Activated CD4-positive, alpha-beta T cell treated with anti-CD3 and anti-CD28 coated beads for 24 hours (primary cell): ENCODE measurements around the gene PRKAG1.
"Not testable (repeated sequence)": the region's sequence is repeated elsewhere in the genome, so short reads cannot be mapped to it uniquely, and the experiment has no call there.

ENCODE experiments used
- DNase-seq, 2 donors: peaks; one replicate each; pipeline ENCODE4 v3.0.0-alpha.2; 2020; ENCODE audit warnings: low read depth in 2 of 2

Gene PRKAG1

GRCh38 chr12:49018261-49019119 is at the start of gene PRKAG1:
Gene PRKAG1, minus strand, starts transcription at chr12:49018776. Its CDS starts 36 bp downstream, at chr12:49018740.
- DNase-seq, result peak; percentile 88

- no peak for DNase-seq
Observed at GRCh38 chr12:49066120-49066519, 47.5 kb upstream of the PRKAG1 start.

DNA sequence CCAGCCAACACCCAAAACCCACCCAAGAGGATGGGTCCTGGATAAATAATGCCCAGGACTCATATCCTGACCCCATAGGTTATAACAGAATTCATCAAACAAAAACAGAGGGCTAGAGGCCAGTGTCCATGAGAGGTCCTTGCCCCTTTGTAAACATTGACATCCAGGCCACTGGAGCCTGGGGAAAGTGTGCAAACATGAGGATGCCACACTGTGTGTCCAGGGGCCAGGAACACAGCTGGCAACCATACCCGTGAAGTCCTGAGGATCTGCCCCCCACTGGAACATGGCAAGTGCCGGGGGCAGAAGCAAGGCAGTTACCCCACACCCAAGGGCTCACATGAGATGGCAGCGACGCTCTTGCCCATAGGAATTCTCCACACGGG is 46.2 kb upstream of the PRKAG1 start:
- no peak for DNase-seq

GRCh38 chr12:49061916-49062315 is 43.3 kb upstream of the PRKAG1 start:
- not testable (repeated sequence) for DNase-seq

- DNase-seq, result no peak
Observed at GRCh38 chr12:49061157-49061650, 42.6 kb upstream of the PRKAG1 start.

DNA sequence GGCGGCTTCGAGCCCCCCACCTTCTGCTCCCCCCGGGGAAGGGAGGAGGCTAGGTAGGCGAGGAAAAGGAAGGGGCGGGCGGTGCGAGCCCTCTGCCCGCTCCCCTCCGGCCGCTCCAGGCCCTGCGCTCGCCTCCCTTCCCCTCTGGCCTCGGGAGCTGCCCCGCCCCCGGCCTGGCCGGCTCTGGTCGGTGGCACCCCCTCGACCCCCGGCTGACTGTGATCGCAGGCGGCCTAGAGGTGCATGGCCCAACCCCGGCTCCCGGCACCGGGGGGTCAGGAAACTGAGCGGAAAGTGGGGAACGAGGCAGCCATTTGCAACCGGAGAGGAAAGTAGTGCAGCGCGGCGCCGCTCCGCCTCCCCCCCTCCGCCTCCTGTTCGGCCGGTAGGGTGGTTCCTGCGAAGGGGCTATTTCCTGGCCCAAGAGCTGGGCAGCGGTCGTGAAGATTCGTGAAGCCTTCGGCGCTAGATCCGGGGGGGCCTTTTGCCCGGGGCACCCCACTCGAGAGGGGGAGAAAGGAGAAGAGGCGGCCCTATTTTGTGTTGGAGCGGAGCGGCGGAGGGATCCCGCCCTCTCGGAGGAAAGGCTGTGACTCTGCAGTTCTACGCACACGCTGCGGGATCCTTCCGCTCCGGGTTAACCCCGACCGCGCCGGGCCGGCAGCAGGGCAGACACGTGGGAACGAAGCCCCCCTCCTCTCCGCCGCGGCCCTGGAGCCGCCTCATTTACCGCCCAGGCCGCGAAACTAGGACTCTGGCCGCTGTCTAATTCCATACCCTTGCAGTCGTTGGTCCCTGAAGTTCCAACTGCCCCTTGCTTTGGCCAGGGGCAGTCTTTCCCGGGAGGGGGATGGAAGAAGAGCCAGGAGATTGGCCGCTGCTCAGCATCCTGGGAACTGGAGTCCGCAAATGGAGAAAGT is 41.9 kb upstream of the PRKAG1 start, which contains the start of gene KMT2D:
TSS of gene KMT2D (minus strand) at position 558 of the 920 bp plus-strand sequence. CDS start 5,470 bp downstream, outside the sequence.
- peak; percentile 83 to 86 for DNase-seq

DNA sequence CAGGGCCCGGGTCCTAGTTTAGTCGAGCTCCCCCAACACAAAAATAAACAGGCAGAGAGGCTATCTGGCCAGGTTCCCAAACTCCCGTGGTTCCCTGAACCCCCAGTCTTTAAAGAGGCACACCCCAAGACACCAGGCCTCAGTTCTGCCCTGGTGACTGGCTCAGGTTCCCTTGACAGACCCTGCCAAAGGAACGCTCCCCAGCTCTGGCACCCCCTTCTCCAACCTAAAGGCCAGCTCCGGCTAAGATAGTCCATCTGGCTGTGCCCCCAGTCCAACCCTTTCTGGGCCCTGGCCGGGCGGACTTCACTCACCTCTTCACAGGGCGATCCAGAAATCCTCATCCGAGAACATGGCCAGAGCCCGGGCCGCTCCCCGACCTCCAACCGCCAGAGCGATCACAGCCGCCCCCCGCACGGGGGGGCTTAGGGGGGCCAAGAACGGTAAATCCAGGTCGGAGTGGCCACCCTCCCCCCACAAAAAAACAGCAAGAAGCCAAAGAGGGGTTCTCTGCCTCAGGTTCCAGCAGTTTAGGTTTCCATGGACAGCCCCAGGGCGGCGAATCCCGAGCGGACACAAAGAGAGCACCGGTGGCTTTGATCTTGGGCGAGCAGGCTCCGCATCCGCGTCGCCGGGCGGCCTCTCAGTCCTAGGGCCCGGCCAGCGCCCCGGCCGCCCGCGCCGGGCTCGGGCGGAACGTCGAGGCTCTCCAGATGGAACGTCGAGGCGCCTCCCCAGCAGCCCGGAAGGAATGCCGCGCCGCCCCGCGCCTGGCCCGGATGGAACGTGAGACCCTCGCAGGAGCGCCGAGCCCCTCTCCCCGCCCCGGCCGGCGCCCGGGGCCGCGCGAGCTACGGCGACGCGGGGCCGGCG is 41.0 kb upstream of the PRKAG1 start:
- no peak for DNase-seq

DNA sequence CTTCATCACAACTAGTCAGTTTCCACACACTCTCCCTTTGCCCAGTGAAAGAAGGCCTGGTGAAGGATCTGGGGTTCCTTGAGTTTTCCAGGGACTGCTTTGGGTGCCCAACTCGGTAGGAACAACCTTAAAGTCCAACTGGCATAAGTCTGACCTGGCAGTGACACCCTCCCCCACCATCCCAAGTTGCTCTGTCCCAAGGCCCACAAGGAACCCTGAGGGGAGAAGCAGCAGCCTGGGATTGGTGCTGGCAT is 40.4 kb upstream of the PRKAG1 start:
- no peak for DNase-seq

DNA sequence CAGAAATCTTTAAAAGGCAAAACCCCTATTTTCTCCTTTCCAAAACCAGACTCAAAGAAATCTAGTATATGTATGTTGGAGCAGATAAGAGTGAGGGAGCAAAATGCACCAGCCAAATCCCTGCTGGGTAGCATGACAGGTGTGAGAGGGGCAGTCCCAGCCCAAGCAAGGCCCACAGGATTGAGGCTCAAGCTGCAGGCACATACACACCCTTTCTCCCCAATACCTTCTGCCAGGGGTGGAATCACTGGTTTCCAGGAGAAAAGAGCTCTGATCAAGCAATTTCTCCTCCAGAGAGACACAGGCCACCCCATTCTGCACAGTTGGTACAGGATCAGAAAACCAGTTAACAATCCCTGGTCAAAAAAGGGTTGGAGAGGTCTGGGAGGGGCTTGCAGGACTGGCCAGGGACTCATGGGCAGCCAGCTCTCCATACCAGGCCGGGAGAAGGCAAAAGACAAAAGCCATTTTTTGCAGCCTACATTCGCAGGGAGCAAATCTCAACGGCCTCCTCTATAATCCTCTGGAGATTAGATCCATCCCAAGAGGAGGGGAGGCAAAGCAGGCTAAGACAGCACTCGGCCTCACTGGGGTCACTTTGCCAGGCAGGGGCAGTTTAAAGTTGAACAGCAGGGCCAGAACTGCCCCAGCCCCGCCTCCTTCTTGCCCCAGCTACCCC is 39.9 kb upstream of the PRKAG1 start:
- DNase-seq, result no peak

- DNase-seq, result no peak
Observed at GRCh38 chr12:49057888-49058287, 39.3 kb upstream of the PRKAG1 start.

DNA sequence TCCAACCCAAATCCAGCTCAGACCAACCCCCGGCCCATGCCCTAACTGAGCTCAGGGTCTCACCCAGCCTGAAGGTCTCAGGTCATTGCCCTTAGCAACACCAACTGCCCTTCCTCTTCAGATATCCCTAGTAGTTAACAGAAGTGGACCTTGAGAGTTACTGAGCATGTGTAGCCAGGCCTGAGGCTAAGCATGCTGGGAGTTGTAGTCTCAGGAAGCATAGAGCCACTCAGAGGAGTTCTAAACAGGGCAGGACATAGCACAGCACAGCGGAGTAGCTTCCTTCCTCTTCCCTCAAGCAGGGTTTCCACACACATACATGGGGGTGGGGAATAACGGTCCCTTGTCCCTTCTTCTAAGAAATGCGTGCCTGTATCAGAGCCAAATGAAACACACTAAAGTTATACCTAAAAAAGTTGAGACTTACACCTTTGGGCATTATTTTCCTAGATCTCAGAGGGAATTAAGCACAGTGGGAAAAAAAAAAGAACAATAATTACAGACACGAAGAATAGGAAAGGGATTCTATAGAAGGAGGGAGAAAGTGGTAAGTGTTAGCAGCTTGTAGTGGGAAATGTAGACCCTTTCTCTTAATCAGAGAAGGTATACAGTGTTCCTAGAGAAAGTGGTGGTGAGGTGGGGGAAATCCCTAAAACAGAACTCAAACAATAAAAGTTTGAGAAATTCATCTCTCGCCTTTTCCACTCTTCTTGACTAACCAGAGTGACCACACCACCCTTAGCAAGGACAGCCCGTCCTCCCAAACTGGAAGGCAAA is 37.6 kb upstream of the PRKAG1 start:
- DNase-seq, result peak in 1 of 2 donors; percentile 32

- no peak for DNase-seq
Observed at GRCh38 chr12:49055092-49055491, 36.5 kb upstream of the PRKAG1 start.

DNA sequence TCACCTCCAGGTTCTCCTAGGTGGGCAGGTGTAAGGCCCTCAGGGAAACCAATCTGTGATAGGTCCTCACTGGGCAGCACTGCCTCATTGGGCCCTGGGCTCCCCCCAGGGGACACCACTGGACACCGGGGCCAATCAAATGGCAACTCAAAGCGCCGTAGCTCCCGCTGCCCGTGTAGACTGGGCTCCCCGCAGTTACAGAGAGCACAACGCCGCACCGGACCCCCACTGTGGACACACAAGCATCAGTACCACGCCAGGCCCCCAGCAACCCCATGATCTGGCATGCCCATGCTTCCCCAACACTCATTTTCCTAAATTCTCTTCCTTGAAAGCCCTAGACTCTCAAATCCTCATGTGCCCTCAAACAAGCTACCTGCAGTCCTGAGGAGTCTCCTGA is 35.9 kb upstream of the PRKAG1 start:
- DNase-seq, result no peak

DNA sequence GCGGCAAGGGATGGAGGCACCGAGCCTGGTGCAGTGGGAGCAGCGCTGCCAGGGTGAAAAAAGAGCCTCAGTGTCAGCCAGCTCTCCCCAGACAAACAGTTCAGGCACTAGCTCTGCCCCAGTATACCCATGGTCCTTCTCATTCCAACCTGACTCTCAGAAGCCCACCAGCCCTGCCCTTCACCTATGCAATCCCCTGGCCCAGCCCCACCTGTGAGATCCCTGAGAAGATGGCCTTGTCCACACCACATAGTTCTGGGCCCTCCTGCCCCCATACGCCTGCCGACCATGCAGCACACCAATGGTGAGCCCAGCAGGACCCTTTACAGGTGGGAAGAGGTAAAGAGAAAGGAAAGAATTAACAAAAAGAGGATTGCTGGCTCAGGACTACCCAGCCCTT is 35.5 kb upstream of the PRKAG1 start:
- DNase-seq, result no peak

DNA sequence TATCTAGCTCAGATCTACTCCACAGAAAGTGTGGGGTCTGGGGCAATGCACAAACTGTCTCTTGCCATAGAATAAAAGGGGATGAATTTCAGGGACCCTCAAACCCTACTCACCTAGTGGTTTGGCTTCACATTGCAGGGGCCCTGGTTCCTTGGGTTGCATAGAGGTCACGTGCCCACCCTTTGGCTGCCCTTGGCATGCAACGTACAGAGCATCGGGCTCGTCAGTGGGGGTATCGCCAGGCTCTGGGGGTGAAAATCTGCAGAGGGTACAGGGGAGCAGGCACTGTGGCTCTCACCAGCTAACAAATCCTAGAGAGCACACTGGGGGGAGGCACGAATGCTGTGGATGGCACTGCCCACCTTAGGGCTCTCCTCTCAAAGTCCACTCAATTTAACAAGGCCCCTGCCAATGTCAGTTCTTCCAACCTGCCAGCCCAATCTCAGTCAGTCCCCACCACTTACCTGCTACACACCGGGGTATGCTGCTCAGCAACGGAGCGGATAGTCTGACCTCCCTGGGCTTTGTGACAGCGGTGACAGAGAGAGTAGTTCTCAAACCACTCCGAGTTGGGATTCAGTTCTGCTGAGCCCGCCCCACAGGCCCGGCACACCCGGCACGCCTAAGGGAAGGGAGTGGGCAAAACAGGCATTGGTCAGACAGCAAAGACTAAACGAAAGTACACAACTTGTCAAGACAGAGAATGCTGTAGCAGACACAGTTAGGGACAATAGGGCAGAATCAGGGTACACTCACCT is 34.1 kb upstream of the PRKAG1 start:
- DNase-seq, result no peak

GRCh38 chr12:49051777-49052438 is 33.3 kb upstream of the PRKAG1 start:
- no peak for DNase-seq

DNA sequence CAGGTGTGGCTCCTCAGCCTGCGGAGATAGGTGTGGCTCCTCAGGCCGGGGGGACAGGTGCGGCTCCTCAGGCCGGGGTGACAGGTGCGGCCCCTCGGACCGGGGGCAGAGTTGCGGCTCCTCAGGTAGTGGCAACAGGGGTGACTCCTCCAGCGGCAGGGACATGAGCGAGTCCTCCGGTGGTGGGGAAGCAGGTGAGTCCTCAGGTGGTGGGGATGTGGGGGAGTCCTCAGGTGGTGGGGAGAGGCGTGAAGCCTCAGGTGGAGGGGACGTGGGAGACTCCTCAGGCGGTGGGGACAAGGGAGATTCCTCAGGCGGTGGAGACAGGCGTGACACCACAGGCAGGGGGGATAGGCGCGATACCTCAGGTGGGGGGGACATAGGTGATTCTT is 32.8 kb upstream of the PRKAG1 start:
- DNase-seq, result no peak

DNA sequence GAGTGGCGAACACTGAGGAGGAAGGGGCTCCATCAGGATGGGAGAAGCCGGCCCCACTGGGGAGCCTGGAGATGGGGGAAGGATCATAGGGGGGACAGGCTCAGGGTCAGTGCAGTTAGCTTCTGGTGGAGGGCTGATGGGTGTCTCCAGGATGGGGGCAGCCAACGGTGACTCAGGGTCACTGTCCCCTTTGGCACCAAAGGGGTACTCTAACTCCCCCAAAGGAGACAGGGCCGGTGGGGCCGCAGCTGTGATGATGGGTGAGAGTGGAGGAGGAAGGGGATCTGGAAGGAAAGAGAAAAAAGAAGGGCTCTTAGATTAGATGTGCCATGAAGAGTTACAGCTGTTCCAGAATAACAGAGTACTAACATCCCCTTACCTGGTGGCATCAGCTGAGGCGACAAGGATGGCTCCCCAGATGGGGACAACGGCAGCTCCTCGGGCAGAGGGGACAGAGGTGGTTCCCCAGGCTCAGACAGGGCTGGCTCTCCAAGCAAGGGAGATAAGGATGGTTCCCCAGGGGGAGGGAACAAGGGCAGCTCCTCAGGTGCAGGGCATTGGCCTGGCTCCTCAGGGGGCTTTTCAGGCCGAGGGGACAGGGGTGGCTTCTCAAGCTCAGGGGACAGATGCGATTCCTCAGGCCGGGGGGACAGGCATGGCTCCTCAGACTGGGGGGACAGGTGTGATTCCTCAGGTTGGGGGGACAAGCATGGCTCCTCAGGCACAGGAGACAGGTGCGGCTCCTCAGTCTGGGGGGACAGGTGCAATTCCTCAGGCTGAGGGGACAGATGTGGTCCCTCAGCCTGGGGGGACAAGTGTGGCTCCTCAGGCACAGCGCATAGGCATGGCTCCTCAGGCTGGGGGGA is 32.2 kb upstream of the PRKAG1 start:
- no peak for DNase-seq
